AG10803 (cell line): Measurements from ENCODE around the gene RHOF.

Source experiments
- DNase-seq: peaks from one replicate; pipeline ENCODE4 v3.0.0; 2010; ENCODE audit warnings: low read depth
- H3K4me3 ChIP-seq: 2 replicates; pipeline ENCODE4 v1.5.1; 2011; ENCODE audit warnings: mild to moderate bottlenecking, low read length, control low read depth
- CTCF ChIP-seq: conservative IDR thresholded peaks from 2 replicates; pipeline ENCODE4 v1.5.1; 2011; ENCODE audit warnings: mild to moderate bottlenecking, low read length, control low read depth, inconsistent platforms

The RHOF gene

GRCh38 chr12:121781484-121781997, 11.9 kb downstream of the RHOF start:
- no peak overlapping the region for H3K4me3 ChIP-seq
- TF ChIP-seq CTCF = no peak

GRCh38 chr12:121780429-121780828, 13.1 kb downstream of the RHOF start:
- no peak for DNase-seq
- H3K4me3 ChIP-seq = no peak overlapping the region
- no peak for TF ChIP-seq CTCF

More at GRCh38 chr12:121781484-121781997, 11.9 kb downstream of the RHOF start:
- no peak for DNase-seq

GRCh38 chr12:121779422-121779895, 14.0 kb downstream of the RHOF start:
- DNase-seq = no peak
- no peak for TF ChIP-seq CTCF
- H3K4me3 ChIP-seq = no peak overlapping the region

GRCh38 chr12:121778567-121779421, 14.7 kb downstream of the RHOF start:
- H3K4me3 ChIP-seq = no peak overlapping the region
- DNase-seq = no peak
- TF ChIP-seq CTCF = no peak

GRCh38 chr12:121776190-121777098, 17.0 kb downstream of the RHOF start:
- TF ChIP-seq CTCF = peak; percentile 79
- peak; percentile 53 for DNase-seq
- no peak overlapping the region for H3K4me3 ChIP-seq

- no peak overlapping the region for H3K4me3 ChIP-seq
- no peak for TF ChIP-seq CTCF
- DNase-seq = no peak
These were observed 18.0 kb downstream of the RHOF start for GRCh38 chr12:121775501-121775900.
